GM20000 (cell line): Measurements from ENCODE around the gene B3GLCT.

Source experiments
- DNase-seq: peaks from one replicate; pipeline ENCODE4 v3.0.0; 2012; ENCODE audit warnings: low spot score
- CTCF ChIP-seq: IDR thresholded peaks from 2 replicates; pipeline ENCODE4 v1.5.1; 2012; ENCODE audit warnings: mild to moderate bottlenecking, control low read depth; ENCODE audit errors: extremely low read depth, missing control alignments

B3GLCT gene

DNA sequence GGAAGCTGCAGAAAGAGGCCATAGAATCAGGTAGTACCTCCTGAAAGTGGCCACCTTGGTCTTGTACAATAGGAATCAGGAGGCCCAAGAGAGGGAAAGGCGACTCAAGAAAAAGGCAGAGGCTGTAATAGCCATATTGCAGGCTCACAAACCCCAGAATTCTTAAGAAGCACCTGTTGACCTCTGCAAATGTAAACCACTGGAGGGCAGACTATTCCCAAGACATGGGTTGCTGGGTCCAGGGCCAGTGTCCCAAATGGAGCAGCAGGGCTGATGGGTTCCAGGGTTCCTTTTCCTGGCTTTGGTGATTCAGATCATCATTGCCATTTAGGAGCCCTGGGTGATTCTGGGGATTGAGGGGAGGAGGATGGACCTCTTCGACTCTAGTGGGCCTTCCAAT is 167.6 kb downstream of the B3GLCT start:
- no peak for TF ChIP-seq CTCF
- DNase-seq, result no peak

- DNase-seq, result no peak
- TF ChIP-seq CTCF, result no peak
These were observed 169.4 kb downstream of the B3GLCT start for GRCh38 chr13:31369213-31369612.

- DNase-seq, result no peak
- TF ChIP-seq CTCF, result no peak
These were observed 172.7 kb downstream of the B3GLCT start for GRCh38 chr13:31372454-31372853.

GRCh38 chr13:31374682-31375081 is 174.9 kb downstream of the B3GLCT start:
- TF ChIP-seq CTCF, result no peak
- DNase-seq, result no peak

DNA sequence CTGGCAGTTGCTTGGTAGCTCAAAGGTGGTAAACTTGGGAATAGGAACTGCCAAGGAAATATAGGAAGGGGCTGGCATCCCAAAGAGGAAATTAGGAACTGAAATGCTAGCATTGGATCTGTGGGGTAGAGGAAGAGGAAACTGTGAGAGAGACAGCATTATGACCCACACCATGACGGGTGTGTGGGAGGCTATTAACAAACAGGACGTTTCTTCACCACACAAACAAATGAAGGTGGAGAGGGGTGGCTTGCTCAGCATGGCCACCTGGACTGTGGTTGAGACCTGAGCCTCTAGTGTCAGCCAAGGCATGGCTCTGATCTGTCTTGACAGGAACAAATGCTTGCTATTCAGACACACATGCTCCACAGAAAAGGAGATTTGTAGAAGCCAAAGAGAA is 178.2 kb downstream of the B3GLCT start:
- no peak for TF ChIP-seq CTCF
- DNase-seq, result no peak

- no peak for TF ChIP-seq CTCF
- no peak for DNase-seq
These were observed 180.9 kb downstream of the B3GLCT start for GRCh38 chr13:31380715-31381114.
